SKM-1 treated with dmso at 0.1 percent for 144 hours (cell line): Measurements from ENCODE around the gene BOLL.
"Not testable (repeated sequence)": the region's sequence is repeated elsewhere in the genome, so short reads cannot be mapped to it uniquely, and the experiment has no call there.

Experiments used
- DNase-seq: peaks from one replicate; lab custom pipeline; 2025; ENCODE audit not compliant: unreplicated experiment; lab: John Stamatoyannopoulos, UW

The BOLL gene

DNA sequence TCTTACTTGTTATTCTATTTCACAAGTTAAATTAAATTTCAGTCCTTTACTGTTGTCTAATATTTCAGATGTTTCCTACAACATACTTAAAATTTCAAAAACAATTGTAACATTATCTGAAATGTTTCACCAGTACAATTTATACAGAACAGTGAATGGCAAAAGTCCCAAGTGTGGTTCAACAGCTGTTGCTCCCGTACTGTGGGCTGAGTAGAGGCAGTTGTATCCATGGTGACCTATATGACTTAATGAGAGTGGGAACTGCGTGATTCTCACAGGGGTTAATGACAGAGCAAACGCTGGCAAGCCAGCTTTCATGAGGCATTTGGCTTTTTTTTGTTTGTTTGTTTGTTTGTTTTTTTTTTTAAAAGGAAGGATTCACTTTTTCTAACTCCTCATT is 13.9 kb upstream of the BOLL start:
- DNase-seq, result no peak

DNA sequence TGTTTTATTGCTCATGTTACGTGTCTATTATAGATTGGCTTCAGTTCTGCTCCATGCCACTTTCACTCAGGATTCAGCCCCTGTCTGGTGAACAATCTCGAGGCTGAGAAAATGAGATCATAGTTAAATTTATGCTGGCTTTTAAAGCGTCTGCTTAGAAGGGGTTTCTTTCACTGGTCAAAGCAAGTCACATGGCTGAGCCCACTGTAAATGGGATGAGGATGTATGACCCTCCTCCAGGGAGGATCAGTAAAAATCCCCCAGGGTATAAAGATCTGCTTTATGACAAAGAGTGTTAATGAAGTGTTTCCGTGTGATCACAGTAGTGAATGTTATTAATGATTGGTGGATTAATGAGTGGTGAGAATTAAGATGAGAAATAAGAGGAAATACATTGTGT is 13.1 kb upstream of the BOLL start:
- DNase-seq, result no peak

GRCh38 chr2:197795277-197795676 is 10.2 kb upstream of the BOLL start:
- DNase-seq, result no peak

DNA sequence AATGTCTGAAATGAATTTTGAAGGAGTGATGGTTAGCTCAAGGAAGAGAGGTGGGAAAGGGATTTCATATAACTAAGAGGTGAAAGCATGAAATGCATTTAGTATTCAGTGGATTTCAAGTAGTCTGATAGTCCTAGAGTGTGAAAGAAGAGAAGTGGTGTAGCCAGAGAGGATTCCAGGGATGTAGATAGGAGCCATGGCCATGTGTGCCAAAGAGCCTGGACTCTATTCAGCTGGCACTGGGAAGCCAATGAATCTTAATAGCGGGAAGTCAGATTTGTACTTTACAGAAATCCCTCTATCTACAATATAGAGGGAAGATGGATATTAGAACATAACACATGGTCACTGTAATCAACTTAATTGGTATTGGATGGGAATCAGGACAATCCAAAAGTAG is 8.3 kb upstream of the BOLL start:
- no peak for DNase-seq

DNA sequence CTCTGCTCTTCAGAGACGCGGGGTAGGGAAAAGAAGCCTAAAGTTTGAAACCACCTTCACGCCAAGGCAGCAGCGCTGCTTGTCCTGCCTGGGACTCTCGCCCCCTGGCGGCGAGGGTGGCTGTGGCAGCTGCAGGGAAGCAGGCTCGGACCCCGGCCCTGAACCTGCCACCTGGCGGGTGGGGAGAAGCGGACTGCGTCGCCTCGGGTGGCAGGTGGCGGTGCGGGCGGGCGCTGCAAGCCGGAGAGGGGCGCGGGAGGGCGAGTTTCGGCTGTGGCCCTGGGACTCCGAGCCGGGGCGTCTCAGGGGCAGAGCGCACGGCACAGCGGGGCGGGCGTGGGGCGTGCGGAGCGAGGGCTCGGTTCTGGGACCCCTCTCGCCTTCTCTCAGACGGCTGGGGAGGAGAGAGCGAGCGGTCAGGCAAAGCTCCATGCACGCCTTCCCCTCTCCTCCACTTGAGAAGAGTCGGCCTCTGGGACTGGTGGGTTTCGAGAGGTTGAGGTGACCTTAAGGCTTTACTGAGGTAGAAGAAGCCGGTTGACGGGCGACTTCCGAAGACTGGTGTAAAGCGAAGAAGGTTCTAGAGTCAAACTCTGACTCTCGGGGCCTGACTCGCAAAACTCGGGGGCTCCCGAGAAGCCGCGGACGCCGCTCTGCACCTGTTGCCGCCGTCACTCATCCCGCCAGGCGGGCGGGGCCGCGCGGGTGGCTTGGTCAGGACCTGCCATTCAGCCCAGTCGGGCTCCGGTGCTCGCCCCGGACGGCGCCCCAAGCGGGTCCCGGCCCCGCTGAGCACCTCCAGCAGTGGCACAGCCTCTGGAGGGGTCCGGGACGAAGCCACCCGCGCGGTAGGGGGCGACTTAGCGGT is 1.1 kb upstream of the BOLL start:
- peak; percentile 19 for DNase-seq

DNA sequence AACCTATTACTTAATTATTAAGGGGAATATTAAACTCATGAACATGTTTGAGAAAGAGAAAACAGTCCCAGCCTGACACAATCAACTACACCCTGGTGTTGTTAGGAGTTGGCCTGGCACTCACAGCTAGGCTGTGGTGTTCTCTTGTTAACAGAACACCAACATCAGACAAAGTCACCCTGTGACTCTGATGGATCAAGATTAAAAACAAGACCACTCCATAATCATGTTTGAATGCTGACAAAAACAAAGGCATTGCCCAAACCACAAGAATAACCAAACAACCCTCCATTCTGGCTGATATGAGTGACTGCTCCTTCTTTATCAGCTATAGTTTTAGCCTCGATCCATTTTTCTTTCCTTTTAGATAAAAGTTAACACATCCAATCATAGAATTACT is 3.0 kb downstream of the BOLL start:
- no peak for DNase-seq

DNA sequence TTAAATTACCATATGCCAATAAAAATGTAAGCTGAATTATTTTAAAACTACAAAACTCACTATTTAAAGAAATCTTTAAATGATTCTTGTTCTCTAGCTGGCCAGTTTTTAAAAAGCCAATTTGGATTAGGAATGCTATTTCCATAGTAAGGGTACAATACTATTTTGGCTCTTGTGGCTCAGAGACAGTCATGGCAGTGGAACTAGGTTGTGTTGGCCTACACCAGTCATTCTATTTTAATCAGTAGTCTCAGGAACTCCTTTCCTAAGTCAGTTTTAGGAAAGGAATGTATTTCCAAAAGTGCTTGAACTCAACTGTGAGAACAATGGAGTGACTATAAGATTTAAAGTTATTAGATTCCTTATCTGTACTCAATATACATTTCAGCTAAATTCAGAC is 5.9 kb downstream of the BOLL start:
- DNase-seq, result no peak

- peak; percentile 48 for DNase-seq
Measured at GRCh38 chr2:197777823-197778407, 7.2 kb downstream of the BOLL start.

DNA sequence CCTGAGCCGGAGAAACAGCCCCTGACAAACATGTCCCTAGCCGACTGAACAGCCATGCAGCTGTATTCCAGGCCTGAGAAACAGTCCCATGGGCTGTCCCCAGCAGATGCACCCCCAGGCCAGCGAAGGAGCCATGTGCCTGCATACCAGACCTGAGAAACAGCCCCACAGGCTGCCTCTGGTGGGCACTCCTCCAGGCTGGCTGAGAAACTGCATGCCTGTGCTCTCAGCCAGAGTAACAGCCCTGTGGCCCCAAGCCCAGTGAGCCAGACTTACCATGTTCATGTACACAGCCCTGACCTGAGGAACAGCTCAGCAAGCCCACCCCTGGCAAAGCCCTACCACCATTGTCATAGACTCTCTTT is 24.8 kb downstream of the BOLL start:
- DNase-seq, result no peak

DNA sequence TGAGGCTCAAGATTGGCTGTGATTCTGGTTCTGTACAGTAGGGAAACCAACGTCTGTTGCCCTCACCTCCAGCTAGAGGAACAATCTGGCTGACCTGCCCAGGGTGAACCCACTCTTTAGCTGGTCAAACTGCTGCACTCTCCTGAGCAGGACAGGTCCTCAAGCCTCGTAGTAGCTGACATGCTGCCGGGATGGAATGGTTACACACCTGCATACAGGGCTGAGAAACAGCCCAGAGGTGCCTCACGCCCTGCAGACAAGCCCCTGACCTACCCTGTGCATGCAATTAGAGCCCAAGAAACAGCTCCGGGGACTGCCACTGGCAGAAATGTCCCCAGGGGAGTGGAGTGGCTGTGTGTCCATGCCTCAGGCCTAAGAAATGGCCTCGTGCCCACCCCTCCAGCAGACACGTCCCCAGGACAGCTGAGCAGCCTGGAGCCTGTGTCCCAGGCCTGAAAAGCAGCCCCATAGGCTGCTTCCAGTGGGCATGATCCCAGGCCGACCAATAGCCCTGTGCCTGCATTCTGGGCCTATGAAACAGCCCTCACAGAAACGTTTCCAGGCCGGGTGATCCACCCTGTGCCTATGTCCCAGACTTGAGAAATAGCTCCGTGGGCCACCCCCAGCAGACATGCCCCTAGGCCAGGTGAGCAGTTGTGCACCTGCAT is 25.4 kb downstream of the BOLL start:
- DNase-seq, result no peak

DNA sequence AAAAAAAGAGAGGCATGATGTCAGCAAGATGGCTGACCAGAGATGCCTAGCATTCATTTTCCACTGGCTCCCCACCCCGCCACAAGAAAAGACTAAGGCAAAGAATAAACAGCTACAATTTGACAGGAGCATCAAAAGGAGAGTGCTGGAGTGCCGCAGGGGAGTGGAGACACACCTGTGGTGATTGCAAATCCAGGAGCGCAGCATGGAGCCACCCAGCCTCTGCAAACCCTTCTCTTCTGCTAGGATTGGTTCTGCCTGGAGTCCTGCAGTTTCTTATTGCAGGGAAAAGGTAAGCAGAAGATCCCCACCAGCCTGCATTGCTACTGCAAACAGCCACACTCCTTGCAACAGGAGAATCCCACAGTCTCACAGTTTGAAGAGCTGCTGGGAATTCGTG is 26.1 kb downstream of the BOLL start:
- no peak for DNase-seq

GRCh38 chr2:197740200-197740599 is 44.9 kb downstream of the BOLL start:
- DNase-seq, result no peak

DNA sequence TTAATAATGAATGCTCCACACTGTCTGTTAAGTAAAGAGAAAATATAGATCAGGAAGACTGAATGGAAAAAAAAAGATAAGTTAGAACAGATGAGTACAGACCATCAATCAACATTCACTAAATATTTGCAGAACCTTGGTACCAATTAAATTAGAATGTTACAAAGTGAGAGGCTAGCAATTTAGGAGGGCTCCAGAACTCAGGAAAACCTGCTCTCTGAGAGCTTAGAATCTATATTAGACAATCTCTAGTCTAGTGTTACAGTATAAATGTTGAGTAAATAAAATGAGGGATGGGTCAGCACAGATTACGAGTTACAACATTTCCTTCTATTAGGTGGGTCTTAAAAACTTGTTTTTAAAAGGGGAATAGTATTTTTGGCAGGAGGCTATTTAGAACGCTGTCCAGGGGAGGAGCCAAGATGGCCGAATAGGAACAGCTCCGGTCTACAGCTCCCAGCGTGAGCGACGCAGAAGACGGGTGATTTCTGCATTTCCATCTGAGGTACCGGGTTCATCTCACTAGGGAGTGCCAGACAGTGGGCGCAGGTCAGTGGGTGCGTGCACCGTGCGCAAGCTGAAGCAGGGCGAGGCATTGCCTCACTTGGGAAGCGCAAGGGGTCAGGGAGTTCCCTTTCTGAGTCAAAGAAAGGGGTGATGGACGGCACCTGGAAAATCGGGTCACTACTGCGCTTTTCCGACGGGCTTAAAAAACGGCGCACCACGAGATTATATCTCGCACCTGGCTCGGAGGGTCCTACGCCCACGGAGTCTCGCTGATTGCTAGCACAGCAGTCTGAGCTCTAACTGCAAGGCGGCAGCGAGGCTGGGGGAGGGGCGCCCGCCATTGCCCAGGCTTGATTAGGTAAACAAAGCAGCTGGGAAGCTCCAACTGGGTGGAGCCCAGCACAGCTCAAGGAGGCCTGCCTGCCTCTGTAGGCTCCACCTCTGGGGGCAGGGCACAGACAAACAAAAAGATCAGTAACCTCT is 56.3 kb downstream of the BOLL start:
- not testable (repeated sequence) for DNase-seq

DNA sequence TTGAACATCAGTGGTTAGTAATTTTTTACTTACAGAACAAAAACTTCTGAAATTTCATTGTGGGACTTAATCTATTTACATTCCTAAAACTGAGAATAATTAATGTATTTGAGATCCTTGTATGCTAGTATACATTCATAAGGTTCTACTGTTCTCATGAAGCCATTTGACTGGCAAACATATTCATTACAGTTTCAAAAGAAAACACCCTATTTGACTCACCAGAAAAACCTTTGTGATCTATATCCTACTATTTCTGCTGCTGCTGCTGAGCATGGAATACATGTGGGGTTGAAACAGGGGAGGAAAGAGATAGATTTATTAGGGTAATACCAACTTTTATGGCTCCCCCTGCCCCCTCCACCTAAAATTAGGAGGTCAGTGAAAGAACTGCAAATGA is 58.1 kb downstream of the BOLL start:
- DNase-seq, result no peak

GRCh38 chr2:197717863-197718262 is 67.3 kb downstream of the BOLL start:
- no peak for DNase-seq

DNA sequence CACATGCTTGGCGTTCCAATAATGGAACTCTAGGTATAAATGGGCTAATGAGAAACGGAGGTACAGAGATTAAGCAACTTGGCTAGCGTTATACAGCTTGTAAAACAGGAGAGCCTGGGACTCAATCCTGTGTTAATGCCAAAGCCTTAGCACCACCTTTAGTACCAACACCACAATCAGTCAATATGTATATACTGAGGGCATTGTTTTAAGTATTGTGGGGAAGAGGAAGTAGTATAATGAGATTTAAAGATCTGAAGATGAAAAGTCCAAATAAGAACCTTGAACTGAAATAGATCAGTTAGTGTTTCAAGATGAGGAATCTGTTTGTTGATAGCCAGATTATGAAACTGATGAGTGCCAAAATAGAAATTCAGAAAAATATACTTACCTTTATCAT is 71.8 kb downstream of the BOLL start:
- DNase-seq, result no peak

DNA sequence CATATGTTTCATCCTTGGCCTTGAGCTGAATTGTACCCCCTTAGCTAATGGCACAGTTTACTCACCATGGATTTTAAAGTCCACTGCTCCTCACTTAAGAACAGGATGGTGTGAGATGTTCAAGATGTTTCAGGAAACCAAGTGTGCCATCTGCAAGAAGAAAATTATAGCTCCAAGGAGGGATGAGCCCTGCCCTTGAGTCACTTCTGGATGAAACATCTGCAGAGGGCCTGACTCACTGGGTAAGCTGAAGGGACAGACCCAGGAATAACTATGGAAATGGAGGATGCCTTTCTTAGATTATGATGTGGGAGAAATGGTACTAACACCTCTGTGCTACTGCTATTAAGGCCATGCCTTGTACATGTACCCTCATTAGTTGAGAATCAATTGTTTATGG is 73.5 kb downstream of the BOLL start:
- no peak for DNase-seq

- DNase-seq, result no peak
Measured at GRCh38 chr2:197710424-197711042, 74.6 kb downstream of the BOLL start.

DNA sequence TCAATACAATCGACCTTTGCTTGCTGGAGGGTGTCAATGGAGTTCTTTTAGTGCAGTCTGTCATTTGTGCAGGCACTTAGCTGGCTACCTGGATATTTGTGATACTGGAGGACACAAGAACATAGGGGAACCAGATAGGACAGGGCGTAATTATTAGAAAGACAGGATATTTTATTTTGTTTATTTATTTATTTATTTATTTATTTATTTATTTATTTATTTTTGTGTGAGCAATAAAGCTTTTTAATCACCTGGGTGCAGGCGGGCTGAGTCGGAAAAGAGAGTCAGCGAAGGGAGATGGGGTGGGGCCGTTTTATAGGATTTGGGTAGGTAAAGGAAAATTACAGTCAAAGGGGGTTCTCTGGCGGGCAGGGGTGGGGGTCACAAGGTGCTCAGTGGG is 76.0 kb downstream of the BOLL start:
- not testable (repeated sequence) for DNase-seq

- no peak for DNase-seq
Measured at GRCh38 chr2:197708331-197708730, 76.8 kb downstream of the BOLL start.
